ENCODE data around the gene SLC13A3.

SLC13A3 gene

GRCh38 chr20:46571418-46571817 lies 79.8 kb downstream of the SLC13A3 start:
- TF ChIP-seq CTCF (IDR thresholded peaks at IDR 0.05; ENCODE audit: insufficient read depth, low read depth, low read length, missing control alignments), result no peak
- DNase-seq (ENCODE audit: low read depth), result no peak
- no peak overlapping the region for H3K4me3 ChIP-seq (ENCODE audit: low read depth, low read length)

GRCh38 chr20:46570956-46571355 lies 80.3 kb downstream of the SLC13A3 start:
- TF ChIP-seq CTCF (IDR thresholded peaks at IDR 0.05; ENCODE audit: insufficient read depth, low read depth, low read length, missing control alignments), result no peak
- DNase-seq (ENCODE audit: low read depth), result no peak
- no peak overlapping the region for H3K4me3 ChIP-seq (ENCODE audit: low read depth, low read length)

GRCh38 chr20:46569961-46570360 lies 81.3 kb downstream of the SLC13A3 start:
- TF ChIP-seq CTCF (IDR thresholded peaks at IDR 0.05; ENCODE audit: insufficient read depth, low read depth, low read length, missing control alignments), result no peak
- H3K4me3 ChIP-seq (ENCODE audit: low read depth, low read length), result no peak overlapping the region
- no peak for DNase-seq (ENCODE audit: low read depth)

GRCh38 chr20:46568570-46569129 lies 82.6 kb downstream of the SLC13A3 start:
- H3K4me3 ChIP-seq (ENCODE audit: low read depth, low read length), result no peak overlapping the region
- no peak for DNase-seq (ENCODE audit: low read depth)
- TF ChIP-seq CTCF (IDR thresholded peaks at IDR 0.05; ENCODE audit: insufficient read depth, low read depth, low read length, missing control alignments), result no peak

- no peak for DNase-seq (ENCODE audit: low read depth)
- no peak for TF ChIP-seq CTCF (IDR thresholded peaks at IDR 0.05; ENCODE audit: insufficient read depth, low read depth, low read length, missing control alignments)
- no peak overlapping the region for H3K4me3 ChIP-seq (ENCODE audit: low read depth, low read length)
Observed at GRCh38 chr20:46566125-46566524, 85.1 kb downstream of the SLC13A3 start.

GRCh38 chr20:46564241-46564957 lies 86.9 kb downstream of the SLC13A3 start:
- no peak for DNase-seq (ENCODE audit: low read depth)
- no peak overlapping the region for H3K4me3 ChIP-seq (ENCODE audit: low read depth, low read length)
- no peak for TF ChIP-seq CTCF (IDR thresholded peaks at IDR 0.05; ENCODE audit: insufficient read depth, low read depth, low read length, missing control alignments)

- no peak for DNase-seq (ENCODE audit: low read depth)
- TF ChIP-seq CTCF (IDR thresholded peaks at IDR 0.05; ENCODE audit: insufficient read depth, low read depth, low read length, missing control alignments), result no peak
- H3K4me3 ChIP-seq (ENCODE audit: low read depth, low read length), result no peak overlapping the region
Observed at GRCh38 chr20:46563860-46564221, 87.4 kb downstream of the SLC13A3 start.

Measured in GM12865 (cell line).